MM.1S (cell line): ENCODE data around the gene ETV3L.
A peak's percentile ranks its signal among the peaks of the same experiment; 100 is the strongest.

Source experiments
- DNase-seq: peaks from one replicate; pipeline ENCODE4 v3.0.0-alpha.2; 2015
- H2AFZ ChIP-seq: fragments of 300-600 bp; sonication (generic); 2 replicates; pipeline ENCODE4 v1.6.0; 2016; ENCODE audit warnings: antibody characterized with exemption, low read length
- H3F3A ChIP-seq: fragments of 300-600 bp; sonication (generic); 2 replicates; pipeline ENCODE4 v1.6.1; 2016; ENCODE audit warnings: mild to moderate bottlenecking, antibody characterized with exemption, low read length, moderate library complexity, mixed read lengths; ENCODE audit not compliant: insufficient read depth
- H3K27ac ChIP-seq: fragments of 300-600 bp; sonication (generic); 2 replicates; pipeline ENCODE4 v1.5.1; 2016; ENCODE audit warnings: mild to moderate bottlenecking, low read length
- H3K27me3 ChIP-seq: fragments of 300-600 bp; sonication (generic); replicated peaks from 2 replicates; pipeline ENCODE4 v1.6.0; 2016; ENCODE audit warnings: low read length; ENCODE audit not compliant: insufficient read depth
- H3K36me3 ChIP-seq: fragments of 300-600 bp; sonication (generic); replicated peaks from 2 replicates; pipeline ENCODE4 v1.6.1; 2016; ENCODE audit warnings: mild to moderate bottlenecking, low read length, mixed read lengths; ENCODE audit not compliant: insufficient read depth
- H3K4me1 ChIP-seq: fragments of 300-600 bp; sonication (generic); 2 replicates; pipeline ENCODE4 v1.6.1; 2016; ENCODE audit warnings: low read length, mixed read lengths
- H3K4me2 ChIP-seq: fragments of 300-600 bp; sonication (generic); 2 replicates; pipeline ENCODE4 v1.6.0; 2016; ENCODE audit warnings: low read depth, low read length
- H3K4me3 ChIP-seq: fragments of 300-600 bp; sonication (generic); 2 replicates; pipeline ENCODE4 v1.5.1; 2016; ENCODE audit warnings: low read length, mixed read lengths
- H3K79me2 ChIP-seq: fragments of 300-600 bp; sonication (generic); 2 replicates; pipeline ENCODE4 v1.6.1; 2016; ENCODE audit warnings: mixed run types, low read length, mixed read lengths
- H3K9ac ChIP-seq: fragments of 300-600 bp; sonication (generic); 2 replicates; pipeline ENCODE4 v1.6.1; 2016; ENCODE audit warnings: low read length, mixed read lengths
- H3K9me2 ChIP-seq: fragments of 300-600 bp; sonication (generic); replicated peaks from 2 replicates; pipeline ENCODE4 v1.6.1; 2016; ENCODE audit warnings: mild to moderate bottlenecking, low read length, mixed read lengths; ENCODE audit not compliant: insufficient read depth
- H3K9me3 ChIP-seq: fragments of 300-600 bp; sonication (generic); replicated peaks from 2 replicates; pipeline ENCODE4 v1.6.1; 2016; ENCODE audit warnings: mild to moderate bottlenecking, low read length, mixed read lengths; ENCODE audit not compliant: insufficient read depth
- H4K20me1 ChIP-seq: fragments of 300-600 bp; sonication (generic); 2 replicates; pipeline ENCODE4 v1.6.1; 2016; ENCODE audit warnings: mild to moderate bottlenecking, low read length, moderate library complexity, mixed read lengths; ENCODE audit not compliant: insufficient read depth
- EZH2 ChIP-seq: fragments of 300-600 bp; sonication (generic); optimal IDR thresholded peaks from 2 replicates; pipeline ENCODE3; 2017; ENCODE audit warnings: low read depth, mild to moderate bottlenecking, antibody characterized with exemption, low read length, mixed read lengths
- EZH2phosphoT487 ChIP-seq: fragments of 300-600 bp; sonication (generic); IDR thresholded peaks from 2 replicates; pipeline ENCODE4 v1.6.1; 2018; ENCODE audit warnings: antibody characterized with exemption, low read length
- TF ChIP-seq, protein P1 (sequence below): fragments of 300-600 bp; sonication (generic); IDR thresholded peaks from 2 replicates; pipeline ENCODE4 v1.5.1; 2016; ENCODE audit warnings: antibody characterized with exemption, low read length, mixed read lengths

ETV3L gene

DNA sequence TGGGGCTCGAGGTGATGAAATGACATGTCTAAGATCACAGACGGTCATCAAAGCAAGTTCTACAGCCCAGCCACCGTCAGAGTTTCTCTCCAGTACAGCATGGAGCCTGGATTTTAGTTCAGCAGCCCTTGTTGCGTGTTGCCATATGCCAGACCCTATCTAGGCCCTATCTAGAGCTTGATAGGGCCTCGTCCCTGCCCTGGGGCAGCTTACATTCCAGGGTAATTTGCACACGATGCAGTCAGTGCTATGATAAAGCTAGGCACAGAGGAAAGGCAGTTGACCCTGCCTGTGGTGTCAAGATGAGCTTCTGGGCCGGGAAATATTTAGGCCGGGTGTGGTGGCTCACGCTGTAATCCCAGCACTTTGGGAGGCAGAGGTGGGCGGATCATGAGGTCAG is 18.9 kb downstream of the ETV3L start:
- Histone ChIP-seq H3K79me2 (no peaks in the 10 kb centered on the region), H3F3A (no peaks in the 10 kb centered on the region), H3K4me2 (no peak overlapping the region), H3K9me2 (no peaks in the 10 kb centered on the region), H4K20me1 (no peaks in the 10 kb centered on the region), H3K27me3 (no peaks in the 10 kb centered on the region), H3K36me3 (no peaks in the 10 kb centered on the region), H3K9me3 (no peaks in the 10 kb centered on the region), H2AFZ (no peak overlapping the region), H3K27ac (no peak overlapping the region), H3K4me3 (no peak overlapping the region), H3K9ac (no peak overlapping the region), H3K4me1 (no peaks in the 10 kb centered on the region)
- TF ChIP-seq EZH2 (no peak), EZH2phosphoT487 (no peak)
- TF ChIP-seq, protein P1, sequence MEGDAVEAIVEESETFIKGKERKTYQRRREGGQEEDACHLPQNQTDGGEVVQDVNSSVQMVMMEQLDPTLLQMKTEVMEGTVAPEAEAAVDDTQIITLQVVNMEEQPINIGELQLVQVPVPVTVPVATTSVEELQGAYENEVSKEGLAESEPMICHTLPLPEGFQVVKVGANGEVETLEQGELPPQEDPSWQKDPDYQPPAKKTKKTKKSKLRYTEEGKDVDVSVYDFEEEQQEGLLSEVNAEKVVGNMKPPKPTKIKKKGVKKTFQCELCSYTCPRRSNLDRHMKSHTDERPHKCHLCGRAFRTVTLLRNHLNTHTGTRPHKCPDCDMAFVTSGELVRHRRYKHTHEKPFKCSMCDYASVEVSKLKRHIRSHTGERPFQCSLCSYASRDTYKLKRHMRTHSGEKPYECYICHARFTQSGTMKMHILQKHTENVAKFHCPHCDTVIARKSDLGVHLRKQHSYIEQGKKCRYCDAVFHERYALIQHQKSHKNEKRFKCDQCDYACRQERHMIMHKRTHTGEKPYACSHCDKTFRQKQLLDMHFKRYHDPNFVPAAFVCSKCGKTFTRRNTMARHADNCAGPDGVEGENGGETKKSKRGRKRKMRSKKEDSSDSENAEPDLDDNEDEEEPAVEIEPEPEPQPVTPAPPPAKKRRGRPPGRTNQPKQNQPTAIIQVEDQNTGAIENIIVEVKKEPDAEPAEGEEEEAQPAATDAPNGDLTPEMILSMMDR, result no peak
- peak; percentile 1 for DNase-seq

DNA sequence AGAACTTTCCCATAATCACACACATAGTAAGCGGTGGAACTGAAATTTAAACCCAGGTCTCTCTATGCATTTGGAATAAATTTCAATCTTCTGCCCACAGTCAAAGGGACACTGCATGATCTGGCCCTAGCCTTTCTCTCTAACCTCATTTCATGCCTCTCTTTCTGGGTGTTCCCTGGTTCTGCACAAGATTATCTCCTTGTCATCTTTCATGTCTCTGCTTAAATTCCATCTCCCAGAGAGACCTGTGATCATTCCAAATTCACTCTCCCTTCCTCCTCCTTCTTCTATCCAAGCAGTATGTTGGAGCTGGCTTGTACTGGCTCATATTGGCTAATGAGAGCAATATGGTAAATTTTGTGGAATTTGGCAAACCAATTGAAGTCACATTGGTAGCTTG is 22.2 kb downstream of the ETV3L start:
- Histone ChIP-seq H3F3A (no peaks in the 10 kb centered on the region), H3K4me3 (no peak overlapping the region), H3K27ac (no peak overlapping the region), H4K20me1 (no peaks in the 10 kb centered on the region), H3K9me3 (no peaks in the 10 kb centered on the region), H2AFZ (no peak overlapping the region), H3K4me1 (no peaks in the 10 kb centered on the region), H3K36me3 (no peaks in the 10 kb centered on the region), H3K9ac (no peak overlapping the region), H3K4me2 (no peak overlapping the region), H3K79me2 (no peaks in the 10 kb centered on the region), H3K9me2 (no peaks in the 10 kb centered on the region), H3K27me3 (no peaks in the 10 kb centered on the region)
- no peak for TF ChIP-seq EZH2phosphoT487
- TF ChIP-seq, protein P1, result no peak
- no peak for TF ChIP-seq EZH2
- DNase-seq, result peak; percentile 3

DNA sequence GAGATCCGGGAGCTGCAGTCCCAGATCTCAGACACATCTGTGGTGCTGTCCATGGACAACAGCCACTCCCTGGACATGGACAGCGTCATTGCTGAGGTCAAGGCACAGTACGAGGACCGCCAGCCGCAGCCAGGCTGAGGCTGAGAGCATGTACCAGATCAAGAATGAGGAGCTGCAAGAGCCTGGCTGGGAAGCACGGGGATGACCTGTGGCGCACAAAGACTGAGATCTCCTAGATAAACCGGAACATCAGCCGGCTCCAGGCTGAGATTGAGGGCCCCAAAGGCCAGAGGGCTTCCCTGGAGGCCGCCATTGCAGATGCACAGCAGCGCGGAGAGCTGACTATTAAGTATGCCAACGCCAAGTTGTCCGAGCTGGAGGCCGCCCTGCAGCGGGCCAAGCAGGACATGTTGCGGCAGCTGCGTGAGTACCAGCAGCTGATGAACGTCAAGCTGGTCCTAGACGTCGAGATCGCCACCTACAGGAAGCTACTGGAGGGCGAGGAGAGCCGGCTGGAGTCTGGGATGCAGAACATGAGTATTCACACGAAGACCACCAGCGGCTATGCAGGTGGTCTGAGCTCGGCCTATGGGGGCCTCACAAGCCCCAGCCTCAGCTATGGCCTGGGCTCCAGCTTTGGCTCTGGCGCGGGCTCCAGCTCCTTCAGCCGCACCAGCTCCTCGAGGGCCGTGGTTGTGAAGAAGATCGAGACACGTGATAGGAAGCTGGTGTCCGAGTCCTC is 25.5 kb downstream of the ETV3L start:
- no peaks in the 10 kb centered on the region for H3K9me3 ChIP-seq
- H3K9ac ChIP-seq, result no peak overlapping the region
- no peaks in the 10 kb centered on the region for H3K79me2 ChIP-seq
- no peaks in the 10 kb centered on the region for H4K20me1 ChIP-seq
- no peaks in the 10 kb centered on the region for H3K4me1 ChIP-seq
- H3K27ac ChIP-seq, result no peak overlapping the region
- H3K9me2 ChIP-seq, result no peaks in the 10 kb centered on the region
- no peak overlapping the region for H3K4me3 ChIP-seq
- peak overlapping the region; percentile 34; the same call in 1 of the 2 replicates for H3K4me2 ChIP-seq
- no peaks in the 10 kb centered on the region for H3K36me3 ChIP-seq
- TF ChIP-seq EZH2 (no peak), EZH2phosphoT487 (no peak)
- TF ChIP-seq, protein P1, result peak; percentile 63
- no peaks in the 10 kb centered on the region for H3K27me3 ChIP-seq
- H2AFZ ChIP-seq, result peak overlapping the region; percentile 45
- H3F3A ChIP-seq, result no peaks in the 10 kb centered on the region
- peak; percentile 64 for DNase-seq
